Body of pancreas (tissue), 4 donors: Measurements from ENCODE around the gene PRKG1. TPM values are rescaled to one million over a fixed set of nuclear protein-coding genes. Genes with fewer than 3 reads are reported as not detected.

ENCODE experiments used
- ATAC-seq: fragments of 150-250 bp; one replicate; pipeline ENCODE4 v1.9.1; 2016
- DNase-seq, 4 donors: peaks; one replicate each; pipeline ENCODE4 v3.0.0-alpha.2; 2019
- H3K27ac ChIP-seq, 4 donors: fragments of 200-600 bp; sonication (generic); 1 replicate in 3 of 4; 2 replicates in 1 of 4; pipeline versions ENCODE4 v1.5.1 to v1.6.1; 2016 to 2019; ENCODE audit warnings: mild to moderate bottlenecking in 1 of 4, mixed read lengths in 1 of 4, moderate library complexity in 1 of 4
- H3K27me3 ChIP-seq, 2 donors: fragments of 200-600 bp; sonication (generic); one replicate each; pipeline ENCODE4 v1.6.0; 2016; ENCODE audit warnings: mild to moderate bottlenecking in 1 of 2
- H3K36me3 ChIP-seq, 2 donors: fragments of 200-600 bp; sonication (generic); replicated peaks in 1 of 2; 2 replicates each; pipeline ENCODE4 v1.5.1; 2016; ENCODE audit warnings: low read depth in 2 of 2; ENCODE audit not compliant: insufficient read depth in 1 of 2
- H3K4me1 ChIP-seq: fragments of 200-600 bp; sonication (generic); one replicate; pipeline ENCODE4 v1.6.0; 2016
- H3K4me3 ChIP-seq, 2 donors: fragments of 200-600 bp; sonication (generic); 1 replicate in 1 of 2; 2 replicates in 1 of 2; pipeline ENCODE4 v1.5.1; 2016 to 2019
- H3K9me3 ChIP-seq, 3 donors: fragments of 200-600 bp; sonication (generic); 1 replicate in 2 of 3; 2 replicates in 1 of 3; pipeline ENCODE4 v1.5.1; 2016
- POLR2A ChIP-seq, 3 donors: fragments of 450-650 bp; IDR thresholded peaks; one replicate each; pipeline ENCODE4 v1.6.1; 2016; ENCODE audit warnings: antibody characterized with exemption in 3 of 3, mild to moderate bottlenecking in 2 of 3
- WGBS, 2 donors: methylation state at CpG; one replicate each; pipeline ENCODE4 v1.1.5; 2017; 5-methylcytosine and 5-hydroxymethylcytosine counted together
- intact Hi-C: fragments of 100-400 bp; cut with DNase I; formaldehyde crosslinking; loops from one replicate; pipeline ENCODE4 v1.15.1; 2023
- total RNA-seq, 2 donors: library from RNA; depleted of rRNA; stranded (reverse); fragments of >200 nt; gene quantifications; one replicate each; pipeline ENCODE4 v1.1.0, GENCODE V29; 2016
- TF ChIP-seq, protein P1 (sequence below), 7 experiments: fragments of 450-650 bp in 4 of 7; fragments of 200-600 bp in 3 of 7; sonication (generic) in 3 of 7; IDR thresholded peaks; one replicate each; pipeline ENCODE4 v1.5.1; 2016 to 2019; ENCODE audit warnings: antibody characterized with exemption in 7 of 7

Gene PRKG1
- total RNA-seq, 2 donors from 2014 or later = 14.2 to 18.9 TPM

DNA sequence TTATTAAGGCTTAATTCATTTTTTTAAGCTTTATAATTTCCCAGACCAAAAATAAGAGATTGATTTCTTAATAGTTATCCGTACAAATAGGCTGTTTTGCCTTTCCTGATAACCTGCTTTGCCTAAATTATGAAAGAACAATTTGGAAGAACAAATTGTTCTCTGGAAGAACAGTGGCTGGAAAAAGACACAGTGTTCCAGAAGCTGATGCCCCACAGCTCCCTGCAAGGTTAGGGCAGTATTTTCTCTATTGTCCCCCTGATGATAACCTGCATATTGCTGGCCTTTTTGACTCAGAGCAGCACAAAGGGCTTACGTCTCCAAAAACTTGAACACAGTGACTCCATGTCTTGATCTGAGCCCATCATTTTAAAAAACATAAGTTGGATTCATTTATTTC, 473.7 kb downstream of the PRKG1 start:
- TF ChIP-seq, protein P1, sequence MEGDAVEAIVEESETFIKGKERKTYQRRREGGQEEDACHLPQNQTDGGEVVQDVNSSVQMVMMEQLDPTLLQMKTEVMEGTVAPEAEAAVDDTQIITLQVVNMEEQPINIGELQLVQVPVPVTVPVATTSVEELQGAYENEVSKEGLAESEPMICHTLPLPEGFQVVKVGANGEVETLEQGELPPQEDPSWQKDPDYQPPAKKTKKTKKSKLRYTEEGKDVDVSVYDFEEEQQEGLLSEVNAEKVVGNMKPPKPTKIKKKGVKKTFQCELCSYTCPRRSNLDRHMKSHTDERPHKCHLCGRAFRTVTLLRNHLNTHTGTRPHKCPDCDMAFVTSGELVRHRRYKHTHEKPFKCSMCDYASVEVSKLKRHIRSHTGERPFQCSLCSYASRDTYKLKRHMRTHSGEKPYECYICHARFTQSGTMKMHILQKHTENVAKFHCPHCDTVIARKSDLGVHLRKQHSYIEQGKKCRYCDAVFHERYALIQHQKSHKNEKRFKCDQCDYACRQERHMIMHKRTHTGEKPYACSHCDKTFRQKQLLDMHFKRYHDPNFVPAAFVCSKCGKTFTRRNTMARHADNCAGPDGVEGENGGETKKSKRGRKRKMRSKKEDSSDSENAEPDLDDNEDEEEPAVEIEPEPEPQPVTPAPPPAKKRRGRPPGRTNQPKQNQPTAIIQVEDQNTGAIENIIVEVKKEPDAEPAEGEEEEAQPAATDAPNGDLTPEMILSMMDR (IDR thresholded peaks at IDR 0.05) = no peak
- no peak for TF ChIP-seq POLR2A (IDR thresholded peaks at IDR 0.05)
- DNase-seq = no peak
- intact Hi-C loops = no loop called here
- no peak overlapping the region for H3K27ac ChIP-seq
- no peaks in the 10 kb centered on the region for H3K27me3 ChIP-seq
- ATAC-seq = no peak
- no peaks in the 10 kb centered on the region for H3K9me3 ChIP-seq
- no peaks in the 10 kb centered on the region for H3K36me3 ChIP-seq
- H3K4me1 ChIP-seq = no peaks in the 10 kb centered on the region
- 35 to 44% methylated on average over 2 of the region's 2 CpGs for WGBS, 2 donors
- no peak overlapping the region for H3K4me3 ChIP-seq

DNA sequence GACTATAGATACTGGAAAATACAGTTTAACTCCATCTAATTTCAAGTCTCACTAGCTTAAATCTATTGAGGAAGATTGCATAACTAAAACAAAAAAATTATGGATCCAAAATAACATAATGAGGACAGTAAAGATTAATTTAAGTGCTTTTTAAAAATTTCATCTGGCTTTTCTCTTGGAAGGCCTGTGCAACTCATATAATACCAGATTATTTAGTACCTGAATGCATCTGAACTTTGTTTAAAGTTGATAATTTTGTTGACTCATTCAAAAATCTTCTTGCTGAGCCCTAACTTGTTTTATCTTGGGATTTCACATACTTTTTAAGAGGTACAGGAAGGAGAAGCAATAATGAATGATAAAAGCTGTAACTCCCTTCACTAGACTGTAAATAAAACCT, 478.6 kb downstream of the PRKG1 start:
- H3K4me3 ChIP-seq = no peak overlapping the region
- DNase-seq (no peak), ATAC-seq (no peak)
- intact Hi-C loops = no loop called here
- no peaks in the 10 kb centered on the region for H3K27me3 ChIP-seq
- TF ChIP-seq, protein P1 (IDR thresholded peaks at IDR 0.05) = no peak
- no peak for TF ChIP-seq POLR2A (IDR thresholded peaks at IDR 0.05)
- no peaks in the 10 kb centered on the region for H3K36me3 ChIP-seq
- no peaks in the 10 kb centered on the region for H3K9me3 ChIP-seq
- no peak overlapping the region for H3K27ac ChIP-seq
- no peaks in the 10 kb centered on the region for H3K4me1 ChIP-seq

DNA sequence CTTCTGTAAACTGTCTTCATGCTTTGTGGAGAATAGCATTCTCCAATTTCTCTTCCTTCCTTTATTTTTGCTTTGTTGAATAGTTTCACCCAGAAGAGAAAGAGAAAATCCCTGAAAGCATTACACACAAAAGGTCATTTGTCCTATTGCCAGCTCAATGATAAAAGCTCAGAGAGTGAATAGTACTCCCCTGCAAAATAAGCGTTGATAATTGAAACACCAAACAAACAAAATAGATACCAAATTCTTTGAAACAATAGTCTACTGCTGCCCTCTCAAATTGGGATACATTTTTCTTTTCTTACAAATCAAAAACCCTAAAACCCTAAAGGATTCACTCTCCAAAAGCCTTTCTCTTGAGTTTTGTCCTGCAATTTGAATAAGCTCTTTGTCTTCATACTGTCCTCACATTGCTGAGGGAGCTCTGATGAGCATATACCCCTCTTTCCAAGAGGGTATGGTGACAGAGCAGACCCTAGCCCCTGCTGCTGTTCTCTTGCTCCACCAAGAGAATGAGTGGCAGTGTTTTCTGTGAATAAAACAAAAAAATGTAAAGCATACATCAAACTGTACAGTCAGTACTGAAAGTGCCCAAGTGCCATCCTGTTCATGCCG, 490.7 kb downstream of the PRKG1 start:
- no peak for DNase-seq
- Histone ChIP-seq H3K27ac (no peak overlapping the region), H3K4me3 (no peak overlapping the region), H3K36me3 (no peaks in the 10 kb centered on the region), H3K27me3 (no peaks in the 10 kb centered on the region), H3K9me3 (no peaks in the 10 kb centered on the region), H3K4me1 (no peaks in the 10 kb centered on the region)
- no peak for ATAC-seq
- intact Hi-C loops = no loop called here
- 65 to 70% methylated on average over 2 of the region's 2 CpGs for WGBS, 2 donors
- no peak for TF ChIP-seq POLR2A (IDR thresholded peaks at IDR 0.05)
- TF ChIP-seq, protein P1 (IDR thresholded peaks at IDR 0.05) = no peak

DNA sequence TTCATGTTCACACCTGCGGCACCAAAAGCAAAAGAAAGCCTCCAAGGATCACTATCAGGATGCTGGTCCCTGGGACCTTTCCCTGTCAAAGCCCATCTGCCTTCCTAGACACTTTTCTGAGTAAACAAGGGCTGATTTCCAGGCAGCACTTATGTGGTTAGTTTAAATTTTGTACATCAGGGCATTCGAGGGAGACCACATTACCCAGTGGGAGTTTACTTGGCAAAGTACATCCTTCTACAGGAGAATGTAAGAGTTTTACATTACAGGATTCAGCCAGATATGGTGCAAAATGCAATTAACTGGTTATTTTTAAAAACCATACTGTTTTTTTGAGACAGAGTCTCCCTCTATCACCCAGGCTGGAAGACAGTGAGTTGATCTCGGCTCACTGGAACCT, 493.0 kb downstream of the PRKG1 start:
- Histone ChIP-seq H3K36me3 (no peaks in the 10 kb centered on the region), H3K4me3 (no peak overlapping the region), H3K9me3 (no peaks in the 10 kb centered on the region), H3K27me3 (no peaks in the 10 kb centered on the region), H3K4me1 (no peaks in the 10 kb centered on the region), H3K27ac (no peak overlapping the region)
- 79 to 81% methylated on average over 3 of the region's 3 CpGs for WGBS, 2 donors
- ATAC-seq = no peak
- TF ChIP-seq POLR2A (IDR thresholded peaks at IDR 0.05) = no peak
- TF ChIP-seq, protein P1 (IDR thresholded peaks at IDR 0.05) = no peak
- no peak for DNase-seq
- intact Hi-C loops = no loop called here

DNA sequence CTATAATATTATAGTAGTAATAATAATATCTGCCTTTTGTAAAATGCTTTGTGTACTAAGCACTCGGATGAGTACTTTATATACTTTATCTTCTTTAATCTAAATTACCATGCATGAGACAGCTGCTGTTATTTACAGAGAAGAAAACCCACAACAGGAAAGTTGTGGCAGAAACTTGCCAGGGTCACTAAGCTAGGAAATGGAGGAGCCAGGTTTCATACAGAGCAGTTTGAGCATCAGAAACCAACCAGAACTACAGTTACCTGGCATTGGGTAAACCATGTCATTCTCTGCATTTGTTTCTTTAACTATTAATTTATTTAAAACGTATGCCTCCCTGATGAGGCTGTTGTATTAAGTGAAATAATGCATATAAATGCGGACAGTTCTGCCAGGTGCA, 495.2 kb downstream of the PRKG1 start:
- Histone ChIP-seq H3K4me3 (no peak overlapping the region), H3K27ac (no peak overlapping the region), H3K27me3 (no peaks in the 10 kb centered on the region), H3K9me3 (no peaks in the 10 kb centered on the region), H3K36me3 (no peaks in the 10 kb centered on the region), H3K4me1 (no peaks in the 10 kb centered on the region)
- WGBS, 2 donors = 76 to 80% methylated on average over 3 of the region's 3 CpGs
- DNase-seq = no peak
- TF ChIP-seq, protein P1 (IDR thresholded peaks at IDR 0.05) = no peak
- TF ChIP-seq POLR2A (IDR thresholded peaks at IDR 0.05) = no peak
- intact Hi-C loops = no loop called here
- no peak for ATAC-seq
